GM18861 (cell line): ENCODE data around the gene ZNF514.
A peak's percentile ranks its signal among the peaks of the same experiment; 100 is the strongest.
"Not testable (repeated sequence)": the region's sequence is repeated elsewhere in the genome, so short reads cannot be mapped to it uniquely, and the experiment has no call there.

Experiments
- ATAC-seq: cut with Tn5 transposase; IDR thresholded peaks from one replicate; pipeline ENCODE4 v1.9.1; 2021; ENCODE audit not compliant: unreplicated experiment

Gene ZNF514

DNA sequence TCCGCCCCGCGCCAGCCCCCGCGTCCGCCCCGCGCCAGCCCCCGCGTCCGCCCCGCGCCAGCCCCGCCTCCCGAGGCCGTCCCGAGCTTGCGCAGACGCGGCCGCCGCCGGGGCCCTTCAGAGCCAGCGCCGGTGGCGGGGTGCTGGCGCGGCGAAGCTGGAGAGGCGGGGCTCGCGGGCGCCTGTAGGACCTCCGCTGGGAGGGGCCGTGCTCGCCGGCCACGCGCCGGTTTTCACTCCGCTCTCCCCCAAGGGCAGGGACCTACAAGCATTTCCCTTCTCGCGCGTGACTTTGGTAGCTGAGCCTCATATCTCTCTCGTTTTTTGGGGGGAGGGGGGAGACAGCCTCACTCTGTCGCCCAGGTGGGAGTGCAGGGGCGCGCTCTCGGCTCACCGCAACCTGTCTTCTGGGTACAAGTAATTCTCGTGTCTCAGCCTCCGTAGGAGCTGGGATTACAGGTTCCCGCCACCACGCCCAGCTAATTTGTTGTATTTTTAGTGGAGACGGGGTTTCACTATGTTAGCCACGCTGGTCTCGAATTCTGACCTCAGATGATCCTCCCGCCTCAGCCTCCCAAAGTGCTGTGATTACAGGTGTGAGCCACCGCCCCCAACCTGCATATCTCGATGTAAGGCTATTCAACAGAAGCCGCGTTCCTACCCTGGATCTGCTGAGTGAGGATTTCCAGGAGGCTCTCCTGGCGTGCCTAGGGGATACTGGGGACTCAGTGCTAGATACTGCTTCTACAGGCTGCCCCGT lies at the start of gene ZNF514:
TSS of gene ZNF514 (minus strand) at position 159 of the 760 bp plus-strand sequence. CDS start 6,595 bp downstream, outside the sequence.
- ATAC-seq = peak; percentile 84

DNA sequence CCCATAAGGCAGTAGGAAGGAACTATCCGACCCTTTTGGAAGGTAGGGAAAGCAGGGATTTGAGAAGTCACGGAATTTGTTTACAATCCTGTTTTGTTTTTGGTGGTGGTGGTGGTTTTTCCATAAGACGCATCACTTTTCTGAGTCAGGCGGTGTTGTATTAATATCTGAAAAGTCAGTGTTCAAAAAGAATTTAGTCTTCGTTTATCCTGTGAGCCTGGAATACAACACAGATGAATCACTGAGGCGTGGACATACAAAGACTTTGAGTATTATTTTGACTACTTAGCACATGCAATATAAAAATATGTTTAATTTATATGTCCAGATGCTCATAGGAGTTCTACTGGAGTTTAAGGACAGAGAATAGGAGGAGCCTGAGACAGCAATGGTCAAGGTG lies 48.5 kb upstream of the ZNF514 start:
- ATAC-seq = no peak

DNA sequence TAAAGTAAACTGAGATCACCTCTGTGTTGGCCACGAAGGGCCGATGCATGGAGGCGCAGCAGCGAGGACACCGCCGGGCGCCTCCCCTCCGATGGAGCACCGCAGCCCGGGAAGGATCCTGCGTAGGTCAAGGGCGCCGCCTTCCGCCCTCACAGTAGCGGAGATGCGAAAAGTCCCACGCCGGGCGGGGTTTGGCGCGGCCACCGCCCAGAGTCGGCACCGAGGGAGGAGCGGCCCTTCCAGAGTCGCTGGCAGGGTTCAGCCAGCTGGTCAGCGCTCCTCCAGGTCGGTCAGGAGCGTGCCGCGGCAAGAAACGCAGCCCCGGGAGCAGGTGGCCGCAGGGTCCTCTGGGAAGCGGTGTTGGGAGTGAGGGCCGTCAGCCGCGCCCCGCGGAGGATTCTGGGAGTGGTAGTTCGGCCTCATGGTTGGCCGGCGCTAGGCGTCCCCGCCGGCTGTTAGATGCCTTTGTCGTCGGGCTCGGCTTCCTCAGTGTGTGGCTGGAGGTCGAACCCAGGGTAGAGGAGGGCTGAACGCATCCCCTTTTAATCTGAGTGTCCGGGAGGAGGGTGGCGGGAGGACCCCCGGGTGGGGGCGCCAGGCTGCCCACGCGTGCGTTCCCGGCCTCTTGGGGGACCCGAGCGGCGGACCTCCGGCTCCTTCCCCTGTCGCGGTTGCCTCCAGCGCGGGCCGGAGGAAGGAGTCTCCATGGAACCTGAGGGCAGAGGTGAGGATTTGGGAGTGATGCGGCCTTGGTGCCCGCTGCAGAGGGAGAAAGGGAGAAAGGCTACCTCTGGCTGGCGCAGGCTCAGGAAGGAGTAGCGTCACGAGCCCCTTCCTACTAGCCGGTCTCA lies 47.7 kb upstream of the ZNF514 start, which contains the start of gene ZNF892:
TSS of gene ZNF892 (plus strand) at position 411 of the 851 bp plus-strand sequence. CDS start at position 706, 295 bp downstream.
- peak; percentile 94 for ATAC-seq

DNA sequence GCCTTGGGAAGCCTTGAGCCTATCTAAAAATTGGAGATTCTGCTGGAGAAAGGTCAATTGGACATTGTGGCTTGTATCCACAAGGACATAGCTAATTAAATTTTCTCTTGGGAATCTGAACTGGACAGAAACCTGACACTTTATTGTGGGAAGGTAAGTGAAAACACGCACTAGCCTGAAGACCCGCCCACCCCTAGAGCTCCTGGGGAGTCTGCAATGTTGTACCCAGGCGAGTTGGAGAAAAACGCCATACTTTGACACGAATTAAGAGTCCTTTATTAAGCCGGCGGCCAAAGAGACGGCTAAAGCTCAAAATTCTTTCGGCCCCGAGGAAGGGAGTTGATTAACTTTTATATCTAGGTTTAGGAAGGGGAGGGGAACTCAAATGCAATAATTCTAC lies 46.4 kb upstream of the ZNF514 start:
- no peak for ATAC-seq

DNA sequence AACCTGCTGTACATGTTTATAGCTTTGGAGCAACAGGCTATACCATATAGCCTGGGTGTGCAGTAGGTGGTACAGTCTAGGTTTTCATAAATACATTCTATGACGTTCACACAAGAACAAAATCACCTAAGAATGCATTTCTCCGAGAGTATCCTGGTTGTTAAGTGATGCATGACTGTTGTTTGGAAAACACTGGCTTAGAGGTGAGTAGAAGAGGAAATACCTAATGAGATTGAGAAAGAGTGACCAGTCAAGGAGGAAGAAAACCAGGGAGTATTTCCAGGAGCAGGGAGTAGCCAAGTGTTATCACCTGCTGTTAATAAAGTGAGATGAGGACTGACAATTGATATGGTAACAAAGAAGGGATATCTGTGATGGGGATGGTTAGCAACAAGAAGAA lies 44.7 kb upstream of the ZNF514 start:
- ATAC-seq = no peak

DNA sequence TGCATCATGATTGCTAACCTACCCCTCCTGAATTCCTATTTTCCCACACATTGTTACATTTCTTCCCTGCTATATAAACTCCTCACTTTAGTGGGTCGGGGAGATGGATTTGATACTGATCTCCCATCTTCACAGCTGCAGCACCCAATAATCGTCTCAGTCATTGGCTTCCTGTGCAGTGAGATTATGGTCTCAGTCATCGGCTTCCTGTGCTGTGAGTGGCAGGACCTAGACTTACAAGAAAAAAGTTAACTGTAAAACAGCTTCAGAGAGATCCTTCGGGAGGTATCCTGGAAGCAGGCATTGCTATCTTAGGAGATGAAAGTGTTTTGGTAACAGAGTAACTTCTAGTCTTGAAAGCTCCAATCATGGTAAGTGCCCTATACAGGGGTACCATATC lies 44.3 kb upstream of the ZNF514 start:
- ATAC-seq = no peak

DNA sequence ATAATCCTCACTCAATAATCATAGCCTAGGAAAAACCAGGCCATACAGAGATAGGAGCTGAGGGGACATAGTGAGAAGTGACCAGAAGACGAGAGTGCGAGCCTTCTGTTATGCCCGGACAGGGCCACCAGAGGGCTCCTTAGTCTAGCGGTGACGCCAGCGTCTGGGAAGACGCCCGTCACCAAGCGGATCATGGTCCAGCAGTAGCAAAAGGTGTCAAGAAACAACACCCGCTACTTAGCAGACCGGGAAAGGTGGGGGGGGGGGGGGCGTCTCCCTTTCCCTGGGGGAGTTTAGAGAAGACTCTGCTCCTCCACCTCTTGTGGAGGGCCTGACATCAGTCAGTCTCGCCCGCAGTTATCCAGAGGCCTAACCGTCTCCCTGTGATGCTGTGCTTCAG lies 33.3 kb upstream of the ZNF514 start:
- ATAC-seq = not testable (repeated sequence)

DNA sequence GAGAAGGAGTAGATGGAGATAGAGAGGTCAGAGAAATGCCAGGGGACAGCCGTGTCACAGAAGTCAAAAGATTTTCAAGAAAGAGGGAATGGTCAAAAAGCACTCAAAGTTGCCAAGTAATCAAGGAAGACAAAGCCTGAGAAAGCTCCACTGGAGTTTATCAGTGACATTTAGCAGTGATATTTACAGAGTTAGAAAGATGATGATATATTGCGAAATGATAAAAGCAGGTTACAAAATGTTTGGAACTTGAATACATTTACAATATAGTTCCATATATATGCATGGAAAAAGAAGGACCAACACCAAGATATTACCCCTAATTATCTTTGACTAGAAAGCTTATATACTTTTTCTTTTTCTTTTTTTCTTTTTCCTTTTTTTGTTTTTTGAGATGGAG lies 26.3 kb upstream of the ZNF514 start:
- no peak for ATAC-seq

DNA sequence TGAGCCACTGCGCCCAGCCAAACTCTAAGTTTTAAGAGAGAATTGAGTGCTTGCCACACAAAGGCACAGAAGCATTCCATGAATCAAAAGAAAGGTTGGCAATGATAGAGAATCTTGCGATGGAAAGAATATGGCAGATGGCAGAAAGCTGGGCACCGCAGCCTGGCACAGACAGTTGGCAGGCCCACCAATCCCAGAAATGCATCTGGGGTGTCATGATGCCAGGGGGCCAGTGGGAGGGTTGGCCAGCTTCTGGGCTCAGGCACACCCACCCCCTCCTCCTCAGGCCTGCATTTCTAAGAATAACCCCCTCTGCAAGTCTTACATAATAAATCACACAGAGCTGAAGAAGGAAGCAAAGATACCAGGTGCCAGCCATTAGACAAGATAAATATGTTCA lies 25.5 kb upstream of the ZNF514 start:
- no peak for ATAC-seq

DNA sequence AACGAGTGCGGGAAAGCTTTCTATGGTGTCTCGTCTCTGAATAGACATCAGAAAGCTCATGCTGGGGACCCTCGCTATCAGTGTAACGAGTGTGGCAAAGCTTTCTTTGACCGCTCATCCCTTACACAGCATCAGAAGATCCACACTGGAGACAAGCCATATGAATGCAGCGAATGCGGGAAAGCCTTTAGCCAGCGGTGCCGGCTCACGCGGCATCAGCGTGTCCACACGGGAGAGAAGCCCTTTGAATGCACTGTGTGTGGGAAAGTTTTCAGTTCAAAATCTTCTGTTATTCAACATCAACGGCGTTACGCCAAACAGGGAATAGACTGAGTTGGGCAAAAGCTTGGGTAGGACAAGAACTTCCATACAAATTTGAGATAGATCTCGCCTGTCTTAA lies 22.1 kb upstream of the ZNF514 start:
- ATAC-seq = no peak

DNA sequence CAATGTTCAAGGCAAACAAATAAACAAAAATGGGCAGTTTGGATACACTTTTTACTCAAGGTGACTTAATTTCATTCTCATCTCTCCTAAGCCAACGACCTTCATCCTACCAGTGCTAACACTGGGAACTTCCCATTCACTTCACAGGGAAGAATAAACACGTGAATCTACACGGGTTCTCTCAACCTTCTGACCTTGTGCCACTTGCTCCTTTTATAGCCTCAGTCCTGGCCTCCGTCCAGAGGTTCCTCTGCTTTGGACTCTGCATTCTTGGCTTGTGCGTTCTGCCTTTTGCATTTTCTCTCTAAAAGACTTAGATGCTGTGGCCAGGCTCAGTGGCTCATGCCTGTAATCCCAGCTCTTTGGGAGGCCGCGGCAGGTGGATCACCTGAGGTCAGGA lies 19.8 kb upstream of the ZNF514 start:
- no peak for ATAC-seq

DNA sequence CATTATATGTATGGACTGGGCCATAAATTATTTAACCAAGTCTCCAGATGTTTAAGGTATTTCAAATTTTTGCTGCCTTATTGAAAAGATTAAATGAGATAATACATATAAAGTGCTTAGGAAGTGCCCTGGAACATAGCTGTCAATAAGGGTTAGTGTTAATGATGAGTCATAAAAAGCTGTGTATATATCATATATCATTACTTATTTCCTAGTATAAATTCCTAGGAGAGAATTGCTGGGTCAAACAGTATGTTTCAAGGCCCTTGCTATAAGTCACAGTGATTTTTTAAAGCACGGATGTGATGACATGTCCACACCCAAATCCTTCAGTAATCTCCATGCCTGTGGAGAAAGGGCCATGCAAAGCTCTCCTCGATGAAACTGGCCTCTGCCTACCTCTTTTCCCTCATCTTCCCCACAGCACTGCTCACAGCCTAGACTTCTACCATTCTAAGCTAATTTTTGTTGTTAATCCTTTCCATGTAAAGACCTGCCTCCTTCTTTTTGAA lies 14.4 kb upstream of the ZNF514 start:
- ATAC-seq = no peak

DNA sequence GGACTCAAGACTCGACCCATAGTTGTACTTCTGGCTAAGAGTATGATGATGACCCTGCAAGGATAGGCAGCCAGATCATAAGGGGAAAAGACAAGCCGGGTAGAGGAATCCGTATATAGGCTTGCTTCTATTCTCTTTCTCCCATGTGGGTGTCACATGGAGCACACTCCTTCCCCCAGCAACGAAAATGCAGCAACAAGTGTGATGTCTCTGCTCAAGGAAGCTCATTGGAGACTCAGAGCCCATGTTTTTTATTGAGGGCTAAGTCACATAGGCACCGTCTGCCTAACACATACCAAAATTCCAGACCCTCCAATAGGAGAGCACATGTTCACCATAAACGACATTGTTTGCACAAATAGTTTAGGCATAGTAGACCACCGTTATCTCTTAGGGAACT lies 12.3 kb upstream of the ZNF514 start:
- no peak for ATAC-seq

DNA sequence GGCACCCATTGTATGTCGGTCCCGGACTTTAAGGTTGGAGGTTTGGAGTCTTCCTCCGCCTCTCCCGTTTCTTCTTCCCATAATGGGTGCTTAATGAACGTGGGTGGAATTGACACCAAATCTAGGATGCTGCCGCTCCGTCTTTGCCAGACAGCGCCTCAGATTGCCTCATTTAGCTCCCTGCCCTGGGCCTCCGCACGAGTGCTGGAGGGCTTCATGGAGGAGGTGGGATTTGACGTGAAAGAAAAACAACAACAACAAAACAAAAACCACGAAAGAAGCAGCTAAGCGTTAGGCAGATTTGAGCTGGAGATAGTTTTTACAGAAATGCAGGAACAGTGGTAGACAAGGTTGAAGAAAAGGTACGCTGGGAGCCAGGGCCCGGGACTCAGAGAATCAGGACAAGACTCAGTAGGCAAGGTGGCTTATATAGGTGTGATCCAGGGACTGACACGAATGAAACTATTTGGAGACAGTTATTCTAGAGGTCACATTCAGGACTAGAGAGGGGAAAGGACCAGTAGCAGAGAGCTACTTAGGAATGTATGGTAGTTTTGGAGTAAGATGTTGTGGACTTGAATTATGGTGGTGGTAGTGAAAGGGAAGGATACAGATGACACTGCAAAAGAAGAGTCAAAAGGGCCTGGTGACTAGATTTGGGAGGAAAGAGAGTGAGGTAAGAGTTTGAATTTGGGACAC lies 6.6 kb upstream of the ZNF514 start:
- ATAC-seq = no peak

DNA sequence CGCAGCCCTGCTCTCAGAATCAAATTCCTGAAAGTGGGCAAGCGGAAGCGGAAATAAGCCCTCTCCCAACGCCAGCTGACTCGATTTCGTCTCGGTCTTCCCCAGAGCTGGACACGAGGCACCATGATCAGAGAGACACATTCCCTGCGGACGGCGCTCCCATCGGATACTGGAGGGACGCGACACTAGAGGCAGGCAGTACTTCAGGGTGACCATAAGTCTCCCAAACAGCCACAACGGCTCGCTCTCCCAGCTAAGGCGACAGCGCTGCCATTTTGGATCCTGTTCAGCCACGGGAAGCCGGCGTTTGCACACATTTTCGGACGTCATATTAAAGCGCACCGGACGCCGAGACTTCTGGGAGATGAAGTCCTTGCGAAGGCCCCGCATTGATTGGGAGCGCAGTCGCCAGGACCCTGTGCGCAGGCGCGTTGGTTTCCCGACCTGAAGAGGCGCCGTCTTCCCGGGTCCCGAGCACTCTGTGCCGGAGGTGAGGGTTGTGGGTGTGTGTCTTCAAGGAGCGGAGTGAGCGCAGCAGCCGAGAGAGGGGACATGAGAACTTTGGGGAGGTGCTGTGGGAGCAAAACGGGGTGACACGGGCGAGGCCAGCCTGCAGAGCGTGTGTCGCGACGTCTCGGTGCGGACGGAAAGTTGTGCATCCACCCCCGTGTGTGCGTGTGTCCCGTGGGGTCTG lies 5.9 kb upstream of the ZNF514 start, which contains the start of gene ZNF2:
TSS of gene ZNF2 (plus strand) at position 439 of the 694 bp plus-strand sequence. CDS start 10,418 bp downstream, outside the sequence.
- peak; percentile 88 for ATAC-seq

DNA sequence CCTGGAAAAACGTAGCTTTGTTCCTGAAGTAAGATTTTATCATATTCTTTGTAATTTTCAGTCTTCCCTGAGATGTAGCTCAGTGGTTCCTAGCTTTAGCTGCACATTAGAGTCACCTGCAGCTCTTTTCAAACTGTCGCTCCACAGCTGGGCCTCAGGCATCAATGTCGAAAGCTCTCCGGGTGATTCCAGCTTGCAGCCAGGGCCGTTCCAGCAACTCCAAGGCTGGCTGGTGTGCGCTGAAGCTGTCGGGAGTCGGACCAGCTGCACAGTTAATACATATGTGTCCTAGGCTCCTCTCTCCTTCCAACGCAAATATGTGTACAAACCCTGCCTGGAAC lies 5.4 kb upstream of the ZNF514 start:
- no peak for ATAC-seq

DNA sequence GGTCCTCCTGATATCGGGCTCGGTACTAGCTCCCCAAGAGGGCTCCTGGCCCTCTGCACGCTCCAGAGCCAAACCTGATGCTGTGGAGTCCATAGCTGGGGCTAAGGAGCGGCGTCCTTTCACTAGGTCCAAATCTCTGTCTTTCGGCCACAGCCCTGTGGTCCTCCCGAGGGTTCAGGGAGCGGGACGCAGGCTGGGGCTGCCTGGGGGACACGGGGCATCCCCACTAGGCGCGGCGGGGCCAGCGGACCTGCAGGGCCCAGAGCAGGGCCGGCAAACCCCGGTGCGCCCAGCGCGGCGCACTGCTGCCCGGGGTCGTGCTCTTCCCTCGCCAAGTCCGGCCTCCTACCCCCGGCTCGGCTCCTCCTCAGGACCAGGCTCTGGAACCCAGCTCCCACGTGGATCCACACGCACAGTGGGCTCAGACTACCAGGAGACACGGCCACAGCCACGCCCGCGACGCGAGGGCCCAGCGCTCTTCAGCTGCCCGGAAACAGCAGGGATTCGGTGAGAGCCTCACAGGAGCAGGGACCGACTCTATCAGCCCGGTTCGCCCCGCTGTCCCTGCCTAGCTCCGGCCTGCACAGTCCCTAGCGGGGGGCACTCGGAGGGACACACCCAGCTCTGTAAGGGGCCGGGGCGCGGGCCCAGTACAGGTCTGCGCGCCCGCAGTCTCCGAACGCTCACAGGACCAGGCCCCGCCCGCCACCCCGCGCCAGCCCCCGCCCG lies 593 bp downstream of the ZNF514 start:
- ATAC-seq = peak; percentile 6

DNA sequence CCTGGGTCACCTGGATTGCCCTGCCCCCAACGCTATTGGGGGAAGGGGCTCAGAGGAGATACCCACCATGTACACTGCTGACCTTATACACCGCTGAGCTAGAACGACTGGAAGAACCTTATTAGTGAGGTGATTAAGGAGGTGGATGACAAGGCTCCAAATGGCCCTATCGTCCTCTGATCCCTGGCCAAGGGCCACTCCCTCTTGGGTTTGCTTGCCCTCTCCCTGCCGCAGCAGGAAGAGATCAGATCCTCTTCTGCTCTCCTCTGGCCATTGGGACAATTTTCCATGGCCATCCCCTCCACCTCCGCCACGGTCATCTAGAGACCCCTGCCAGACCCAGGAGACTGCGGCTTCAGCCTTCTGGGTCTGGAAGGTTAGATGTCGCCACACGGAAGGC lies 1.2 kb downstream of the ZNF514 start:
- no peak for ATAC-seq

DNA sequence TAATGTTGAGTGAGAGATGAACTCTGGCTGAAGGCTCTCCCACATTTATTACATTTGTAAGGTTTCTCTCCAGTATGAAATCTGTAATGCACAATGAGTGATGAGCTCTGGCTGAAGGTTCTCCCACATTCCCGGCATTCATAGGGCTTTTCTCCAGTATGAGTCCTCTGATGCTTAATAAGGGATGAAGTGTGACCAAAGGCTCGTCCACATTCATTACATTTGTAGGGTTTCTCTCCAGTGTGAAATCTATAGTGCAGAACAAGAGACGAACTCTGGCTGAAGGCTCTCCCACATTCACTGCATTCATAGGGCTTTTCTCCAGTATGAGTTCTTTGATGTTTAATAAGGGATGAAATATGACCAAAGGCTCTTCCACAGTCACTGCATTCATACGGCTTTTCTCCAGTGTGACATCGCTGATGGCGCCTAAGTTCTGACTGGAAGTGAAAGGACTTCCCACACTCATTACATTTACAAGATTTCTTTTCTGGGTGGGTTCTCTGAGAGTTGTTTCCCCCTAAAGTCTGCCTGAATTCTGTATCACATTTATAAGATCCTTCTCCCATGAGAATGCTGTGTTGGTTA lies 10.2 kb downstream of the ZNF514 start:
- ATAC-seq = no peak

DNA sequence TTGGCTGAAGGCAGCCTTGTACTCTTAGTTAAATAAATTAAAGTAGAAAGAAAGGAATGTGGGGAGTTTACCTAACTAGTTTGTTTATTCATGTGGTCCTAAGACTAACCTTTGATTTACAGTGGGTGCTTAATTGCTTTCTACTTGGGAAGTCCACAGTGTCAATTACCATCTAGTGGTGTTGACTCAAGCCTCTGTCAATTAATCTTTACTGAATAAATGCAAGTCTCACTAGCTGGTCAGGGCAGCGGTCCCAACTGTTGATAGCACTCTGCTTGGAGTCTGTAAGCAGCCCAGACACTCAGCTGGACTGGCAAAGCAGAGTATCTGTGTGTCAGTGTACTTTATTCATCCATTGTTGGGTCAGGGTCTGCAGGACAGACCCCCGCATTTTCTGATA lies 15.8 kb downstream of the ZNF514 start:
- no peak for ATAC-seq
